ENCODE measurements around the gene IZUMO1R.

GRCh38 chr11:94310191-94310875 is 6.0 kb downstream of the IZUMO1R start:
- TF ChIP-seq CTCF (IDR thresholded peaks at IDR 0.05) (no peak), POLR2A (IDR thresholded peaks at IDR 0.05) (no peak)
